A673 (cell line): ENCODE data around the gene HSD17B4. TPM values are rescaled to one million over a fixed set of nuclear protein-coding genes. Genes with fewer than 3 reads are reported as not detected.
A peak's percentile ranks its signal among the peaks of the same experiment; 100 is the strongest.
"Not testable (repeated sequence)": the region's sequence is repeated elsewhere in the genome, so short reads cannot be mapped to it uniquely, and the experiment has no call there.

Experiments used
- BruUV-seq: library from RNA; stranded (reverse); fragments of 400-500 nt; replicated peaks from 2 replicates; lab custom pipeline; 2021; lab: Mats Ljungman, UMichigan
- CTCF ChIA-PET: fragments of 300-600 bp; sonication (Branson Sonifier 250); formaldehyde crosslinking; loops from one replicate; lab custom pipeline; 2022; ENCODE audit warnings: antibody characterized with exemption; lab: Charles Lee
- POLR2A ChIA-PET: fragments of 300-600 bp; sonication (Branson Sonifier 250); formaldehyde crosslinking; loops from one replicate; lab custom pipeline; 2022; ENCODE audit warnings: antibody characterized with exemption; ENCODE audit not compliant: low non-redundant PET; lab: Charles Lee
- DNase-seq: peaks from one replicate; pipeline ENCODE4 v3.0.0-alpha.2; 2015; ENCODE audit warnings: low spot score
- H3K27ac ChIP-seq: fragments of 200-600 bp; sonication (generic); 2 replicates; pipeline ENCODE4 v1.5.1; 2016; ENCODE audit warnings: mixed run types, low read depth, mild to moderate bottlenecking, mixed read lengths, antibody characterized with exemption, low read length; ENCODE audit not compliant: poor library complexity, severe bottlenecking
- H3K27me3 ChIP-seq: fragments of 200-600 bp; sonication (generic); replicated peaks from 2 replicates; pipeline ENCODE4 v1.6.1; 2017; ENCODE audit warnings: mixed run types, low read depth, mild to moderate bottlenecking, mixed read lengths, antibody characterized with exemption, low read length; ENCODE audit not compliant: insufficient read depth, poor library complexity
- H3K36me3 ChIP-seq: fragments of 200-600 bp; sonication (generic); 2 replicates; pipeline ENCODE4 v1.6.1; 2016; ENCODE audit warnings: mixed run types, mild to moderate bottlenecking, mixed read lengths, antibody characterized with exemption, low read length; ENCODE audit not compliant: insufficient read depth, poor library complexity, severe bottlenecking
- H3K4me1 ChIP-seq: fragments of 200-600 bp; sonication (generic); 2 replicates; pipeline ENCODE4 v1.6.1; 2017; ENCODE audit warnings: mixed run types, mild to moderate bottlenecking, mixed read lengths, antibody characterized with exemption, low read length; ENCODE audit not compliant: insufficient read depth, poor library complexity, severe bottlenecking
- H3K4me3 ChIP-seq: fragments of 200-600 bp; sonication (generic); 2 replicates; pipeline ENCODE4 v1.5.1; 2016; ENCODE audit warnings: low read depth, mixed run types, mild to moderate bottlenecking, mixed read lengths, low read length; ENCODE audit not compliant: poor library complexity, severe bottlenecking
- H3K9me3 ChIP-seq: fragments of 200-600 bp; sonication (generic); 2 replicates; pipeline ENCODE4 v1.6.1; 2016; ENCODE audit warnings: mixed run types, low read depth, mild to moderate bottlenecking, mixed read lengths, antibody characterized with exemption, low read length; ENCODE audit not compliant: poor library complexity, severe bottlenecking
- CTCF ChIP-seq: fragments of 300-800, 200-600 bp; sonication (generic); conservative IDR thresholded peaks from 2 replicates; pipeline ENCODE4 v1.5.1; 2017; ENCODE audit warnings: low read depth, mild to moderate bottlenecking, antibody characterized with exemption, low read length, moderate library complexity, mixed read lengths
- EZH2 ChIP-seq: fragments of 200-600 bp; sonication (generic); IDR thresholded peaks from 2 replicates; pipeline ENCODE4 v1.6.1; 2017; ENCODE audit warnings: borderline replicate concordance, low read depth, mild to moderate bottlenecking, mixed read lengths, antibody characterized with exemption, low read length; ENCODE audit not compliant: poor library complexity, severe bottlenecking
- intact Hi-C: fragments of 100-400 bp; cut with micrococcal nuclease; formaldehyde crosslinking; loops from one replicate; pipeline ENCODE4 v1.10.0; 2022; ENCODE audit not compliant: unreplicated experiment
- total RNA-seq: library from RNA; stranded (reverse); gene quantifications from 2 replicates; pipeline ENCODE4 v1.2.3, GENCODE V29; 2021

Gene HSD17B4
- total RNA-seq, 1 experiment from 2014 or later: 140 TPM

DNA sequence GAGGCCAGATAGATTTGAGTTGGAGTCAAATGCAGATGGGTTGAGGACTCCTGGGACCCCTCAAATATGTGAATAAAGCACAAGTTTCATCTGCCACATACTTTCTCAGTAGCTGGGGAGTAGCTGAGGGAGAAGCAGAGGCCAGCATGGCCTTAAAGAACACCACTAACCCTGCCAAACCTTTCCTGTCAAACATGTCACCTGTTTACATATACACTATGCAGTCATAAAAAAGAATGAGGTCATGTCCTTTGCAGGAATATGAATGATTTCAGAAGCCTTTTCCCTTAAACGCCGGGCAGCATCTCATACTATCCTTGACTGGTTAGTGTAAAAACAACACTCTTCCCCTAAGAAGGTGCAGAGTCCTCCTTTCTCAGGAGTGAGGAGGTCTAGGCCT lies 25.2 kb upstream of the HSD17B4 start:
- intact Hi-C loops: no loop called here
- Histone ChIP-seq H3K27me3 (no peaks in the 10 kb centered on the region), H3K9me3 (no peaks in the 10 kb centered on the region), H3K27ac (no peak overlapping the region), H3K4me3 (no peak overlapping the region), H3K36me3 (no peaks in the 10 kb centered on the region), H3K4me1 (no peaks in the 10 kb centered on the region)
- BruUV-seq: no TSS peak
- CTCF ChIA-PET: no interaction called here
- TF ChIP-seq CTCF (no peak), EZH2 (no peak)
- no peak for DNase-seq
- POLR2A ChIA-PET: no interaction called here

DNA sequence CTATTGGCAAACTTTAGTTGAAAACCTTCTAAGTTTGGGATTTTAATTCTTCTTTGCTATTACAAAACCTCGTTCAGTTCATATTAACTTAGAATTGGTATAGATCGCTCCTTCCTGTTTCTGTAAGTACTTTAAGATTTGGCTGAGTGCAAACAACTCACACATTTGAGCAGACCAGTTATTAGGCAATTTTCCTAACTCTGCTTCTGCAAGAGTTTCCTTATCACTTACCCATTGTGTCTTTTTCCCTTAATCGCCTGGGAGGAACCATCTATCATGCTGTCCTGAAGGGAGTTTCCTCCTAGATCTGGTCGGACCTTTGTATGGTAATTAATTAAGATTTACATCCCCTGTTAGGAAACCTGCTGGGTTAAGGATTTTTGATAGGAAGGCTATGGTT lies 24.7 kb upstream of the HSD17B4 start:
- H3K36me3 ChIP-seq, H3K4me3 ChIP-seq, H3K4me1 ChIP-seq, H3K27ac ChIP-seq, H3K9me3 ChIP-seq, POLR2A ChIA-PET, CTCF ChIA-PET, H3K27me3 ChIP-seq, BruUV-seq, intact Hi-C loops: not testable (repeated sequence)
- peak; percentile 21 for DNase-seq

DNA sequence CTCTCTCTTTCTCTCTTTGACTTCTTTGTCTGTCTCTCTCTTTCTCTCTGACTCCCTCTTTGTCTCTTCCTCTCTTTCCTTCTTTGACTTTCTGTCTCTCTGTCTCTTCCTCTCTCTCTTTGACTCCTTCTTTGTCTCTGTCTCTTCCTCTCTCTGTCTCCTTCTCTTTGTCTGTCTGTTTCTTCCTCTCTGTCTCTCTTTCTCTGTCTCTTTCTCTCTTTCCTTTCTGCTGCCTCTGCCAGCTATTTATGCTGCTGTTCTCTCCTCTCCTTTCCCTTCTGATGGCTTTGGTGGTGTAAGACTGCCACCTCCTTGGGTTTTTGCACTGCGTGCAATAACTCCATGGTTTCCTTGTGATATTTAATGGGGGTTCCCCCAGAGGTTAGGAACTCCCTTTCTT lies 24.1 kb upstream of the HSD17B4 start:
- intact Hi-C loops, H3K4me1 ChIP-seq, H3K4me3 ChIP-seq, H3K27ac ChIP-seq, BruUV-seq, H3K27me3 ChIP-seq, POLR2A ChIA-PET, DNase-seq, CTCF ChIA-PET, H3K36me3 ChIP-seq, H3K9me3 ChIP-seq: not testable (repeated sequence)

- POLR2A ChIA-PET, H3K27me3 ChIP-seq, H3K4me3 ChIP-seq, H3K27ac ChIP-seq, DNase-seq, H3K9me3 ChIP-seq, CTCF ChIA-PET, H3K4me1 ChIP-seq, intact Hi-C loops, H3K36me3 ChIP-seq, BruUV-seq: not testable (repeated sequence)
These were observed 23.7 kb upstream of the HSD17B4 start for GRCh38 chr5:119428574-119428973.

DNA sequence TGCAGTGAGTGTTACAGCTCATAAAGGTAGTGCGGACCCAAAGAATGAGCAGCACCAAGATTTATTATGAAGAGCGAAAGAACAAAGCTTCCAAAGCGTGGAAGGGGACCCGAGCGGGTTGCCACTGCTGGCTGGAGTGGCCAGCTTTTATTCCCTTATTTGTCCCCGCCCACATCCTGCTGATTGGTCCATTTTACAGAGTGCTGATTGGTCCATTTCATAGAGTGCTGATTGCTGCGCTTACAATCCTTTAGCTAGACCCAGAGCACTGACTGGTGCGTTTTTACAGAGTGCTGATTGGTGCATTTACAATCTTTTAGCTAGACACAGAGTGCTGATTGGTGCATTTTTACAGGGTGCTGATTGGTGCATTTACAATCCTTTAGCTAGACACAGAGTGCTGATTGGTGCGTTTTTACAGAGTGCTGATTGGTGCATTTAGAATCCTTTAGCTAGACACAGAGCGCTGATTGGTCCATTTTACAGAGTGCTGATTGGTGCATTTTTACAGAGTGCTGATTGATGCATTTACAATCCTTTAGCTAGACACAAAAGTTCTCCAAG lies 19.5 kb upstream of the HSD17B4 start:
- CTCF ChIA-PET, H3K36me3 ChIP-seq, H3K4me3 ChIP-seq, BruUV-seq, intact Hi-C loops, H3K4me1 ChIP-seq, DNase-seq, H3K9me3 ChIP-seq, H3K27me3 ChIP-seq, H3K27ac ChIP-seq, POLR2A ChIA-PET: not testable (repeated sequence)
